Body of pancreas (tissue), 4 donors: ENCODE data around the gene DPEP1. TPM values are rescaled to one million over a fixed set of nuclear protein-coding genes. Genes with fewer than 3 reads are reported as not detected.
"Not testable (repeated sequence)": the region's sequence is repeated elsewhere in the genome, so short reads cannot be mapped to it uniquely, and the experiment has no call there.

Experiments used
- ATAC-seq: fragments of 150-250 bp; one replicate; pipeline ENCODE4 v1.9.1; 2016
- DNase-seq, 4 donors: peaks; one replicate each; pipeline ENCODE4 v3.0.0-alpha.2; 2019
- H3K27ac ChIP-seq, 4 donors: fragments of 200-600 bp; sonication (generic); 1 replicate in 3 of 4; 2 replicates in 1 of 4; pipeline versions ENCODE4 v1.5.1 to v1.6.1; 2016 to 2019; ENCODE audit warnings: mild to moderate bottlenecking in 1 of 4, mixed read lengths in 1 of 4, moderate library complexity in 1 of 4
- H3K27me3 ChIP-seq, 2 donors: fragments of 200-600 bp; sonication (generic); one replicate each; pipeline ENCODE4 v1.6.0; 2016; ENCODE audit warnings: mild to moderate bottlenecking in 1 of 2
- H3K36me3 ChIP-seq, 2 donors: fragments of 200-600 bp; sonication (generic); replicated peaks in 1 of 2; 2 replicates each; pipeline ENCODE4 v1.5.1; 2016; ENCODE audit warnings: low read depth in 2 of 2; ENCODE audit not compliant: insufficient read depth in 1 of 2
- H3K4me1 ChIP-seq: fragments of 200-600 bp; sonication (generic); one replicate; pipeline ENCODE4 v1.6.0; 2016
- H3K4me3 ChIP-seq, 2 donors: fragments of 200-600 bp; sonication (generic); 1 replicate in 1 of 2; 2 replicates in 1 of 2; pipeline ENCODE4 v1.5.1; 2016 to 2019
- H3K9me3 ChIP-seq, 3 donors: fragments of 200-600 bp; sonication (generic); 1 replicate in 2 of 3; 2 replicates in 1 of 3; pipeline ENCODE4 v1.5.1; 2016
- POLR2A ChIP-seq, 3 donors: fragments of 450-650 bp; IDR thresholded peaks; one replicate each; pipeline ENCODE4 v1.6.1; 2016; ENCODE audit warnings: antibody characterized with exemption in 3 of 3, mild to moderate bottlenecking in 2 of 3
- WGBS, 2 donors: methylation state at CpG; one replicate each; pipeline ENCODE4 v1.1.5; 2017; 5-methylcytosine and 5-hydroxymethylcytosine counted together
- intact Hi-C: fragments of 100-400 bp; cut with DNase I; formaldehyde crosslinking; loops from one replicate; pipeline ENCODE4 v1.15.1; 2023
- total RNA-seq, 2 donors: library from RNA; depleted of rRNA; stranded (reverse); fragments of >200 nt; gene quantifications; one replicate each; pipeline ENCODE4 v1.1.0, GENCODE V29; 2016
- TF ChIP-seq, protein P1 (sequence below), 7 experiments: fragments of 450-650 bp in 4 of 7; fragments of 200-600 bp in 3 of 7; sonication (generic) in 3 of 7; IDR thresholded peaks; one replicate each; pipeline ENCODE4 v1.5.1; 2016 to 2019; ENCODE audit warnings: antibody characterized with exemption in 7 of 7

The DPEP1 gene
- total RNA-seq, 2 donors from 2014 or later, result 116 to 147 TPM

DNA sequence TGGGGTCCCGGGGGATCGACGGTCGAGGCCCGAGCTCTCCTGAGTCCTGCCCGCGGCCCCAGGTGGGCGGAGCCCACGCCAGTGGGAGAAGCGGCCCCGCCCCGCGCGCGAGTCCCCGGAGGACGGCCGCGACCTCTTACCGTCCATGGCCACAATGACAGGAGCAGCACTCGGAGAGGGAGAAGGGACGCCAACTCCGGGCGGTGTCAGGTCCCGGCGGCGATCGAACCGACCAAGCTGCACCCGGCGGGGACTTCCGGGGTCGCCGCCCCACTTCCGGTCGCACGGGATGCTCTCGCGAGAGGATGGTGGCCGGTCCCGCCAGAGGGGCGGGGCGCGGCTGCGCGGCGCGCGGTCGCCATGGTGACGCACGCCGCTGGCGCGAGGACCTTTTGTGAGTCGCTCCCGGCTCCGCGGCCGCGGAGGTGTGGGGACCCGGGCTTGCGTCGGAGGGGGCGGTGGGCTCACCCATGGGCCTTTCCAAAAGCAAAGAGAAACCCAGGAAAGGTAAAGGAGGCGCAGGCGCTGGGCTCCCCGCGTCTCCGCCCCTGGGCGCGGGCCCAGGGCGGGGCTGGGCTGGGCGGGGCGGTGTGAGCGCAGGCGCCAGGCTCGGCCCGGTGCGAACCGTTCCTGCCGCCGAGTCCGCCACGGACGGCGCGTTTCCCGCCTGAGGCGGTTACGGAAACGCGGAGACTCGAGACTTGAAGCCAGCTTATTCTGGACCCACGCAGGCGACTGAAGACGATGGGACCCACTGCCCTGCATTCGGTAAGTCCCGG lies 44.2 kb downstream of the DPEP1 start, which contains the start of the genes CHMP1A and SPATA33:
CHMP1A (minus strand) TSS at position 267 of the 779 bp plus-strand sequence; CDS start at position 147, 120 bp downstream.
SPATA33 (plus strand) TSS at position 395 of the 779 bp plus-strand sequence; CDS start at position 471, 76 bp downstream.
- no peaks in the 10 kb centered on the region for H3K27me3 ChIP-seq
- 0 to 1% methylated on average over 26 to 99 of the region's 99 CpGs for WGBS, 2 donors
- H3K27ac ChIP-seq, result peak within 1 kb of the TSS; percentile 46 to 87 (median 72)
- peak in 2 of 3 donors; percentile 73 to 79 for TF ChIP-seq POLR2A (IDR thresholded peaks at IDR 0.05)
- TF ChIP-seq, protein P1, sequence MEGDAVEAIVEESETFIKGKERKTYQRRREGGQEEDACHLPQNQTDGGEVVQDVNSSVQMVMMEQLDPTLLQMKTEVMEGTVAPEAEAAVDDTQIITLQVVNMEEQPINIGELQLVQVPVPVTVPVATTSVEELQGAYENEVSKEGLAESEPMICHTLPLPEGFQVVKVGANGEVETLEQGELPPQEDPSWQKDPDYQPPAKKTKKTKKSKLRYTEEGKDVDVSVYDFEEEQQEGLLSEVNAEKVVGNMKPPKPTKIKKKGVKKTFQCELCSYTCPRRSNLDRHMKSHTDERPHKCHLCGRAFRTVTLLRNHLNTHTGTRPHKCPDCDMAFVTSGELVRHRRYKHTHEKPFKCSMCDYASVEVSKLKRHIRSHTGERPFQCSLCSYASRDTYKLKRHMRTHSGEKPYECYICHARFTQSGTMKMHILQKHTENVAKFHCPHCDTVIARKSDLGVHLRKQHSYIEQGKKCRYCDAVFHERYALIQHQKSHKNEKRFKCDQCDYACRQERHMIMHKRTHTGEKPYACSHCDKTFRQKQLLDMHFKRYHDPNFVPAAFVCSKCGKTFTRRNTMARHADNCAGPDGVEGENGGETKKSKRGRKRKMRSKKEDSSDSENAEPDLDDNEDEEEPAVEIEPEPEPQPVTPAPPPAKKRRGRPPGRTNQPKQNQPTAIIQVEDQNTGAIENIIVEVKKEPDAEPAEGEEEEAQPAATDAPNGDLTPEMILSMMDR (IDR thresholded peaks at IDR 0.05), result no peak
- intact Hi-C loops, result no loop called here
- H3K9me3 ChIP-seq, result no peaks in the 10 kb centered on the region
- ATAC-seq (peak; percentile 96), DNase-seq (peak; percentile 90 to 94 (median 92))
- no peaks in the 10 kb centered on the region for H3K36me3 ChIP-seq
- H3K4me1 ChIP-seq, result peaks cover 31% of the 10 kb centered on the region
- peak within 1 kb of the TSS; percentile 75 to 99 for H3K4me3 ChIP-seq

DNA sequence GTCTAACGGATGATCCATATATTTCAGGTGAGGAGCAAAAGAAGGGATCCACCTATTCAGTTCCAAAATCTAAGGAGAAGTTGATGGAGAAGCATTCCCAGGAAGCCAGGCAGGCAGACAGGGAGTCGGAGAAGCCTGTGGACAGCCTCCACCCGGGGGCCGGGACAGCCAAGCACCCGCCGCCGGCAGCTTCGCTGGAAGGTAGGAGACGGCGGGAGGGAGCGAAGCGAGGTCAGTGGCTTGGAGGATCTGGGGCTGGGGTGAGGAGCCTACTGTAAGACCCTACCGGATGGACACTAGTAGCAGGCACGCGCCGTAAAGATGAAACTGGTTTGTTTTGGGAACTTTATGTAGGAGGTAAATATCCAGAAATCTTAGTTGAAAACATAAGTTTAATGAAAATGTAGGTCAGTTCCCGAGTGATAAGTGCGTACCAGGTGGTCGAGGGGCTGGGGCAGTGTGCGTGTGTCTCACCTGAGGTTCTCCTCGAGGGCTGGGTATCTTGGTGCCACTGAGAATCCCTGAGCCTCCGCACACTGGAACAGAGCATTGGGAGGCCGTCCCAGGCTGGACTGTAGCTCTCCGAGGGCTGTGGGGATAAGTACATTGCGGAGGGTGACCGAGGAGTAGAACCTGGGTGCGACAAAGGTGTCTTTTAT lies 44.9 kb downstream of the DPEP1 start:
- H3K27me3 ChIP-seq, result no peaks in the 10 kb centered on the region
- TF ChIP-seq POLR2A (IDR thresholded peaks at IDR 0.05), result no peak
- TF ChIP-seq, protein P1 (IDR thresholded peaks at IDR 0.05), result no peak
- no peaks in the 10 kb centered on the region for H3K9me3 ChIP-seq
- intact Hi-C loops, result no loop called here
- ATAC-seq, result peak; percentile 5
- H3K4me3 ChIP-seq, result peak overlapping the region; percentile 75 to 99
- H3K27ac ChIP-seq, result peak overlapping the region in 3 of 4 donors; percentile 24 to 87 (median 85)
- H3K4me1 ChIP-seq, result peaks cover 31% of the 10 kb centered on the region
- H3K36me3 ChIP-seq, result no peaks in the 10 kb centered on the region
- WGBS, 2 donors, result 11 to 12% methylated on average over 25 to 27 of the region's 27 CpGs
- DNase-seq, result no peak

DNA sequence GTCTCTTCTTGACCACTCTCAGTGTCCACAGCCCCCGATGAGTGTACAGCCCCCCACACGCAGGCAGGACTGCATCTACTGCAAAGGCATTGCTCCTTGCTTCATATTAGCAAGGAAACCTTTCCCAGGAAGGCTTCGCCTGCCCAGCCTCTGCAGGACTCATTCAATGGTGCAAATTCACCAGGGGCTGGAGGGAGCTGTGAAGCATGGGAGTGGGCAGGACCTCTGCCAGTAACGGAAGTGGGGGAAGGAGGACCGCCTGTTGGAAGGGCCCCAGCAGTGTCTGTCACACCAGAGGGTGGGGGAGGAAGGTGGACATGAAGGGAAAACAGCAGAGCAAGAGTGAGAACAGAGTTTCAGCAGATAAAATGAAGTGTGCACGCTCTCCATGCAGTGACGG lies 46.7 kb downstream of the DPEP1 start:
- no peak for DNase-seq
- H3K4me1 ChIP-seq, result peaks cover 27% of the 10 kb centered on the region
- H3K36me3 ChIP-seq, result no peaks in the 10 kb centered on the region
- 87 to 94% methylated on average over 7 of the region's 7 CpGs for WGBS, 2 donors
- ATAC-seq, result no peak
- TF ChIP-seq POLR2A (IDR thresholded peaks at IDR 0.05), result no peak
- TF ChIP-seq, protein P1 (IDR thresholded peaks at IDR 0.05), result no peak
- intact Hi-C loops, result no loop called here
- no peak overlapping the region for H3K27ac ChIP-seq
- H3K27me3 ChIP-seq, result no peaks in the 10 kb centered on the region
- H3K4me3 ChIP-seq, result no peak overlapping the region
- no peaks in the 10 kb centered on the region for H3K9me3 ChIP-seq

DNA sequence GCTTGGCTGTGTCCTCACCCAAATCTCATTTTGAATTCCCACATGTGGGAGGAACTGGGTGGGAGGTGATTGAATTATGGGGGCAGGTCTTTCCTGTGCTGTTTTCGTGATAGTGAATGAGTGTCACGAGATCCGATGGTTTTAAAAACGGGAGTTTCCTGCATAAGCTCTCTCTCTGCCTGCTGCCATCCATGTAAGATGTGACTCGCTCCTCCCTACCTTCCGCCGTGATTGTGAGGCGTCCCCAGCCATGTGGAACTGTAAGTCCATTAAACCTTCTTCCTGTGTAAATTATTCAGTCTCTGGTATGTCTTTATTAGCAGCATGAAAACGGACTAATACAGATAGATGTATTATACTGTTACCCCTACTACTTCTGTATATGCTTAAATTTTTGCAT lies 47.8 kb downstream of the DPEP1 start:
- H3K4me1 ChIP-seq, result peaks cover 20% of the 10 kb centered on the region
- TF ChIP-seq, protein P1 (IDR thresholded peaks at IDR 0.05), result no peak
- no peak for TF ChIP-seq POLR2A (IDR thresholded peaks at IDR 0.05)
- H3K36me3 ChIP-seq, result no peaks in the 10 kb centered on the region
- ATAC-seq (no peak), DNase-seq (no peak)
- no peak overlapping the region for H3K4me3 ChIP-seq
- no peaks in the 10 kb centered on the region for H3K9me3 ChIP-seq
- WGBS, 2 donors, result 89 to 93% methylated on average over 9 of the region's 9 CpGs
- H3K27ac ChIP-seq, result no peak overlapping the region
- intact Hi-C loops, result no loop called here
- H3K27me3 ChIP-seq, result no peaks in the 10 kb centered on the region

DNA sequence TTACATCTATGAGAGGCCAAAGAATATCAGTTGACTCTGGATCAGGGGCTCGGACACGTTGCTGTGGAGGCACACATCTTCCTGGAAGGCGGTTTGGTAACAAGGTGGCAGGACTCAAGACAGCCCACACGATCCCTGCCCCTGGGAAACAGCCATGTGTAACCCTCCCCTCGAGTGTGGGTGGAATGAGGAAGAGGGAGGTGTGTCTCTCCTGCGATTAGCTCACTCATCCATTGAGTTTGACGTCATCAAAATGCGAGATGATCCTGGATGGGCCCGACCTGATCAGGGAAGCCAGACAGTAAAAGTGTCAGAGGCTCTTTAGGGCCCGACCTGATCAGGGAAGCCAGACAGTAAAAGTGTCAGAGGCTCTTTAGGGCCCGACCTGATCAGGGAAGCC lies 50.8 kb downstream of the DPEP1 start:
- H3K4me1 ChIP-seq, H3K27ac ChIP-seq, H3K9me3 ChIP-seq, H3K36me3 ChIP-seq, H3K27me3 ChIP-seq, DNase-seq, H3K4me3 ChIP-seq, intact Hi-C loops, ATAC-seq: not testable (repeated sequence)
- WGBS, 2 donors, result 83 to 84% methylated on average over 10 to 11 of the region's 11 CpGs

DNA sequence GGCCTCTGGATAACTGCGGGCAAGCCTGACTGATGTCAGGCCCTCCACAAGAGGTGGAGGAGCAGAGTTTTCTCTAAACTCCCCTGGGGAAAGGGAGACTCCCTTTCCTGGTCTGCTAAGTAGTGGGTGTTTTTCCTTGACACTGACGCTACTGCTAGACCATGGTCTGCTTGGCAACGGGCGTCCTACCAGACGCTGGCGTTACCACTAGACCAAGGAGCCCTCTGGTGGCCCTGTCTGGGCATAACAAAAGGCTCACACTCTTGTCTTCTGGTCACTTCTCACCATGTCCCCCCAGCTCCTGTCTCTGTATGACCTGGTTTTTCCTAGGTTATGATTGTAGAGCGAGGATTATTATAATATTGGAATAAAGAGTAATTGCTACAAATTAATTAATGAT lies 53.6 kb downstream of the DPEP1 start:
- H3K4me1 ChIP-seq, H3K27ac ChIP-seq, ATAC-seq, H3K36me3 ChIP-seq, H3K27me3 ChIP-seq, H3K4me3 ChIP-seq, intact Hi-C loops, H3K9me3 ChIP-seq: not testable (repeated sequence)
- DNase-seq, result peak in 3 of 4 donors; percentile 28 to 48 (median 36)
- 47 to 55% methylated on average over 7 of the region's 7 CpGs for WGBS, 2 donors
